ENCODE results near the gene INPP1.

INPP1 gene

DNA sequence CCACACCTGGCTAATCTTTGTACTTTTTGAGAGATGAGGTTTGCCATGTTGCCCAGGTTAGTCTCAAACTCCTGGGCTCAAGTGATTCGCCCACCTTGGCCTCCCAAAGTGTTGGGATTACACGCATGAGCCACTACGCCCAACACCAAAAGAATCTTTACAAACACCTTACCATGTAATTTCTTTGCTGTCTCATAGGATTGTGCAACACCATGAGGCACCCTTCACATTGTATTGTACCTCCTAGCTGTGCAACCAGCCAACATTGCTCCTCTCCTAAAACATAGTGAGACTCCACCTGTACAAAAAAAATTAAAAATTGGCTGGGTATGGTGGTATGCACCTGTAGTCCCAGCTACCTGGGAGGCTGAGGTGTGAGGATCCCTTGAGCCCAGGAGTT is 61.7 kb downstream of the INPP1 start (continued):
- TF ChIP-seq, protein P1, sequence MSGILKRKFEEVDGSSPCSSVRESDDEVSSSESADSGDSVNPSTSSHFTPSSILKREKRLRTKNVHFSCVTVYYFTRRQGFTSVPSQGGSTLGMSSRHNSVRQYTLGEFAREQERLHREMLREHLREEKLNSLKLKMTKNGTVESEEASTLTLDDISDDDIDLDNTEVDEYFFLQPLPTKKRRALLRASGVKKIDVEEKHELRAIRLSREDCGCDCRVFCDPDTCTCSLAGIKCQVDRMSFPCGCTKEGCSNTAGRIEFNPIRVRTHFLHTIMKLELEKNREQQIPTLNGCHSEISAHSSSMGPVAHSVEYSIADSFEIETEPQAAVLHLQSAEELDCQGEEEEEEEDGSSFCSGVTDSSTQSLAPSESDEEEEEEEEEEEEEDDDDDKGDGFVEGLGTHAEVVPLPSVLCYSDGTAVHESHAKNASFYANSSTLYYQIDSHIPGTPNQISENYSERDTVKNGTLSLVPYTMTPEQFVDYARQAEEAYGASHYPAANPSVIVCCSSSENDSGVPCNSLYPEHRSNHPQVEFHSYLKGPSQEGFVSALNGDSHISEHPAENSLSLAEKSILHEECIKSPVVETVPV (CRISPR knock-in tag; IDR thresholded peaks at IDR 0.05): no peak

DNA sequence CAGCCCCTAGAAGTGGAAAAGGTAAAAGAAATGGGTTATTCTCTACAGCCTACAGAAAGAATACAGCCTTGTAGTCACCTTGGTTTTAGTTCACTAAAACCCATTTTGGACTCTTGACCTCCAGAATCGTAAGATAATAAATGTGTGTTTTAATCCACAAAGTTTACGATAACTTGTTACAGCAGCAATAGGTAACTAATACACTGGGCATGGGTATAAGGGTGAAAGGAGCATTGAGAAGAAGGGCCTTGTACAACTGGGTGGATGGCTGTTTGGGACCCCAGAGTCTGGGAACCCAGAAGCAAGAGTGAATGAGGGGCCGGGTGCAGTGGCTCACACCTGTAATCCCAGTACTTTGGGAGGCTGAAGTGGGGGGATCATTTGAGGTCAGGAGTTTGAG is 62.6 kb downstream of the INPP1 start:
- TF ChIP-seq TOX (CRISPR knock-in tag; IDR thresholded peaks at IDR 0.05; ENCODE audit: borderline replicate concordance) (no peak), RARB (CRISPR knock-in tag; IDR thresholded peaks at IDR 0.05) (no peak), ZNF8 (CRISPR knock-in tag; IDR thresholded peaks at IDR 0.05) (no peak), TCF4 (CRISPR knock-in tag; IDR thresholded peaks at IDR 0.05; ENCODE audit: borderline replicate concordance) (no peak)
- TF ChIP-seq, protein P2, sequence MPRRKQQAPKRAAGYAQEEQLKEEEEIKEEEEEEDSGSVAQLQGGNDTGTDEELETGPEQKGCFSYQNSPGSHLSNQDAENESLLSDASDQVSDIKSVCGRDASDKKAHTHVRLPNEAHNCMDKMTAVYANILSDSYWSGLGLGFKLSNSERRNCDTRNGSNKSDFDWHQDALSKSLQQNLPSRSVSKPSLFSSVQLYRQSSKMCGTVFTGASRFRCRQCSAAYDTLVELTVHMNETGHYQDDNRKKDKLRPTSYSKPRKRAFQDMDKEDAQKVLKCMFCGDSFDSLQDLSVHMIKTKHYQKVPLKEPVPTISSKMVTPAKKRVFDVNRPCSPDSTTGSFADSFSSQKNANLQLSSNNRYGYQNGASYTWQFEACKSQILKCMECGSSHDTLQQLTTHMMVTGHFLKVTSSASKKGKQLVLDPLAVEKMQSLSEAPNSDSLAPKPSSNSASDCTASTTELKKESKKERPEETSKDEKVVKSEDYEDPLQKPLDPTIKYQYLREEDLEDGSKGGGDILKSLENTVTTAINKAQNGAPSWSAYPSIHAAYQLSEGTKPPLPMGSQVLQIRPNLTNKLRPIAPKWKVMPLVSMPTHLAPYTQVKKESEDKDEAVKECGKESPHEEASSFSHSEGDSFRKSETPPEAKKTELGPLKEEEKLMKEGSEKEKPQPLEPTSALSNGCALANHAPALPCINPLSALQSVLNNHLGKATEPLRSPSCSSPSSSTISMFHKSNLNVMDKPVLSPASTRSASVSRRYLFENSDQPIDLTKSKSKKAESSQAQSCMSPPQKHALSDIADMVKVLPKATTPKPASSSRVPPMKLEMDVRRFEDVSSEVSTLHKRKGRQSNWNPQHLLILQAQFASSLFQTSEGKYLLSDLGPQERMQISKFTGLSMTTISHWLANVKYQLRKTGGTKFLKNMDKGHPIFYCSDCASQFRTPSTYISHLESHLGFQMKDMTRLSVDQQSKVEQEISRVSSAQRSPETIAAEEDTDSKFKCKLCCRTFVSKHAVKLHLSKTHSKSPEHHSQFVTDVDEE (CRISPR knock-in tag; IDR thresholded peaks at IDR 0.05): no peak
- TF ChIP-seq, protein P3, sequence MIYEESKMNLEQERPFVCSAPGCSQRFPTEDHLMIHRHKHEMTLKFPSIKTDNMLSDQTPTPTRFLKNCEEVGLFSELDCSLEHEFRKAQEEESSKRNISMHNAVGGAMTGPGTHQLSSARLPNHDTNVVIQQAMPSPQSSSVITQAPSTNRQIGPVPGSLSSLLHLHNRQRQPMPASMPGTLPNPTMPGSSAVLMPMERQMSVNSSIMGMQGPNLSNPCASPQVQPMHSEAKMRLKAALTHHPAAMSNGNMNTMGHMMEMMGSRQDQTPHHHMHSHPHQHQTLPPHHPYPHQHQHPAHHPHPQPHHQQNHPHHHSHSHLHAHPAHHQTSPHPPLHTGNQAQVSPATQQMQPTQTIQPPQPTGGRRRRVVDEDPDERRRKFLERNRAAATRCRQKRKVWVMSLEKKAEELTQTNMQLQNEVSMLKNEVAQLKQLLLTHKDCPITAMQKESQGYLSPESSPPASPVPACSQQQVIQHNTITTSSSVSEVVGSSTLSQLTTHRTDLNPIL (CRISPR knock-in tag; IDR thresholded peaks at IDR 0.05; ENCODE audit: low read depth): no peak
- ATAC-seq: no peak

DNA sequence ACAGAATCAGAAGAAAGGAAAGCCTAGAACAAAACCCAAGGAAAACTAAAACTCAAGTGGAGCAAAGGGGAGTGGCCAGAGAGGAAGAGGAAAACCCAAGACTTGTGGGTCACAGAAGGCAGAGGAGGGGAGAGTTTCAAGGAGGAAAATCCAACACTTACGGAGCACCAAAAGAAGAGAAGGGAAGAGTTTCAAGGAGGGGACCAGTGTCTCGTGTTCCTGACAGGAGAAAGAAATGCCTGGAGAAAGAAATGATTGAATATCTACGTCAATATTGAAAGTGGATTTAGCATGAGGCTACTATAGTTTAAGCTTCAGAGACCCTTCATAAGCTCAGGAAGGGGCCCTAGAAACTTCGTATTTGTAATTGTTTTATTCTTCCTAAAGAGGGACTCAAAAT is 63.4 kb downstream of the INPP1 start:
- no peak for TF ChIP-seq ARNTL (CRISPR knock-in tag; IDR thresholded peaks at IDR 0.05; ENCODE audit: borderline replicate concordance, low read depth)
- no peak for ATAC-seq

DNA sequence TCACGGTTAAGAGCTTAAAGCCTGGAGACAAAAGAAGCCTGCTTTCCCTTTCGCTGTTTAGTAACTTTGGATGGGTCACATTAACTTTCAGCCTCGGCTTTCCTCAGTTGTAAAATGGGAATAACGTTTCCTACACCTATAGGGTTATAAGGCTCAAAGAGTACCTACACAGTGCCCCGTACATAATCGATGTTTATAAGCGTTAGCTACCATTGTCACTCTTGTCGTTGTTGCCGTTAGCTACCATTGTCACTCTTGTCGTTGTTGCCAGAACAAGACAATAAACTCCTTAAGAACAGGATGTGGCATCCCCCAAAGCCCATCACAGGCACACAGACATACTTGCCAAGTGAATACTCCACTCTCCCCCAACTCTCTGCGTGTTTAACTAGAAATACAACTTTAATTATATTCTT is 63.9 kb downstream of the INPP1 start:
- no peak for ATAC-seq
- TF ChIP-seq PPARA (CRISPR knock-in tag; IDR thresholded peaks at IDR 0.05; ENCODE audit: borderline replicate concordance) (no peak), ESRRG (CRISPR knock-in tag; IDR thresholded peaks at IDR 0.05) (no peak), ISL1 (CRISPR knock-in tag; IDR thresholded peaks at IDR 0.05) (no peak), ARNTL (CRISPR knock-in tag; IDR thresholded peaks at IDR 0.05; ENCODE audit: borderline replicate concordance, low read depth) (no peak), TOX (CRISPR knock-in tag; IDR thresholded peaks at IDR 0.05; ENCODE audit: borderline replicate concordance) (no peak), ZFP3 (CRISPR knock-in tag; IDR thresholded peaks at IDR 0.05) (no peak), BACH2 (CRISPR knock-in tag; IDR thresholded peaks at IDR 0.05; ENCODE audit: borderline replicate concordance) (no peak), GLIS3 (CRISPR knock-in tag; IDR thresholded peaks at IDR 0.05) (no peak), TCF4 (CRISPR knock-in tag; IDR thresholded peaks at IDR 0.05; ENCODE audit: borderline replicate concordance) (no peak), ZNF70 (CRISPR knock-in tag; IDR thresholded peaks at IDR 0.05) (no peak), ZFP30 (CRISPR knock-in tag; IDR thresholded peaks at IDR 0.05) (no peak), SNAI2 (CRISPR knock-in tag; IDR thresholded peaks at IDR 0.05) (no peak), CSDC2 (CRISPR knock-in tag; IDR thresholded peaks at IDR 0.05) (no peak)
- TF ChIP-seq, protein P4, sequence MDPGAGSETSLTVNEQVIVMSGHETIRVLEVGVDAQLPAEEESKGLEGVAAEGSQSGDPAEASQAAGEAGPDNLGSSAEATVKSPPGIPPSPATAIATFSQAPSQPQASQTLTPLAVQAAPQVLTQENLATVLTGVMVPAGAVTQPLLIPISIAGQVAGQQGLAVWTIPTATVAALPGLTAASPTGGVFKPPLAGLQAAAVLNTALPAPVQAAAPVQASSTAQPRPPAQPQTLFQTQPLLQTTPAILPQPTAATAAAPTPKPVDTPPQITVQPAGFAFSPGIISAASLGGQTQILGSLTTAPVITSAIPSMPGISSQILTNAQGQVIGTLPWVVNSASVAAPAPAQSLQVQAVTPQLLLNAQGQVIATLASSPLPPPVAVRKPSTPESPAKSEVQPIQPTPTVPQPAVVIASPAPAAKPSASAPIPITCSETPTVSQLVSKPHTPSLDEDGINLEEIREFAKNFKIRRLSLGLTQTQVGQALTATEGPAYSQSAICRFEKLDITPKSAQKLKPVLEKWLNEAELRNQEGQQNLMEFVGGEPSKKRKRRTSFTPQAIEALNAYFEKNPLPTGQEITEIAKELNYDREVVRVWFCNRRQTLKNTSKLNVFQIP (CRISPR knock-in tag; IDR thresholded peaks at IDR 0.05; ENCODE audit: borderline replicate concordance, low read depth): no peak
- TF ChIP-seq, protein P1 (CRISPR knock-in tag; IDR thresholded peaks at IDR 0.05): no peak
- TF ChIP-seq, protein P2 (CRISPR knock-in tag; IDR thresholded peaks at IDR 0.05): no peak
- TF ChIP-seq, protein P3 (CRISPR knock-in tag; IDR thresholded peaks at IDR 0.05; ENCODE audit: low read depth): no peak
